Keratinocyte (primary cell): ENCODE results near the gene ZRANB1.

Experiments used
- CTCF ChIP-seq, 3 experiments: IDR thresholded peaks in 1 of 3; conservative IDR thresholded peaks in 1 of 3; optimal IDR thresholded peaks in 1 of 3; 2 replicates in 2 of 3; 3 replicates in 1 of 3; pipeline versions ENCODE3 to v1.5.1; 2011; ENCODE audit warnings: low read length in 3 of 3, mild to moderate bottlenecking in 3 of 3, moderate library complexity in 2 of 3, control low read depth in 1 of 3, inconsistent platforms in 1 of 3; ENCODE audit not compliant: insufficient read depth in 2 of 3; ENCODE audit errors: extremely low read depth in 1 of 3
- EZH2 ChIP-seq: IDR thresholded peaks from one replicate; pipeline ENCODE4 v1.6.1; 2012; ENCODE audit warnings: inconsistent platforms, mild to moderate bottlenecking, low read length, moderate library complexity

GRCh38 chr10:124902462-124902861 is 39.5 kb upstream of the ZRANB1 start:
- TF ChIP-seq CTCF (optimal IDR thresholded peaks at IDR 0.05 in 1 of 3, IDR thresholded peaks at IDR 0.05 in 1 of 3, conservative IDR thresholded peaks at IDR 0.05 in 1 of 3; ENCODE audit: extremely low read depth in 1 of 3, insufficient read depth in 2 of 3, low read length in 3 of 3): no peak
- no peak for TF ChIP-seq EZH2
